A673 (cell line): ENCODE data around the gene POU1F1. TPM values are rescaled to one million over a fixed set of nuclear protein-coding genes. Genes with fewer than 3 reads are reported as not detected.

Experiments
- BruUV-seq: library from RNA; stranded (reverse); fragments of 400-500 nt; replicated peaks from 2 replicates; lab custom pipeline; 2021; lab: Mats Ljungman, UMichigan
- CTCF ChIA-PET: fragments of 300-600 bp; sonication (Branson Sonifier 250); formaldehyde crosslinking; loops from one replicate; lab custom pipeline; 2022; ENCODE audit warnings: antibody characterized with exemption; lab: Charles Lee
- POLR2A ChIA-PET: fragments of 300-600 bp; sonication (Branson Sonifier 250); formaldehyde crosslinking; loops from one replicate; lab custom pipeline; 2022; ENCODE audit warnings: antibody characterized with exemption; ENCODE audit not compliant: low non-redundant PET; lab: Charles Lee
- DNase-seq: peaks from one replicate; pipeline ENCODE4 v3.0.0-alpha.2; 2015; ENCODE audit warnings: low spot score
- H3K27ac ChIP-seq: fragments of 200-600 bp; sonication (generic); 2 replicates; pipeline ENCODE4 v1.5.1; 2016; ENCODE audit warnings: mixed run types, low read depth, mild to moderate bottlenecking, mixed read lengths, antibody characterized with exemption, low read length; ENCODE audit not compliant: poor library complexity, severe bottlenecking
- H3K27me3 ChIP-seq: fragments of 200-600 bp; sonication (generic); replicated peaks from 2 replicates; pipeline ENCODE4 v1.6.1; 2017; ENCODE audit warnings: mixed run types, low read depth, mild to moderate bottlenecking, mixed read lengths, antibody characterized with exemption, low read length; ENCODE audit not compliant: insufficient read depth, poor library complexity
- H3K36me3 ChIP-seq: fragments of 200-600 bp; sonication (generic); 2 replicates; pipeline ENCODE4 v1.6.1; 2016; ENCODE audit warnings: mixed run types, mild to moderate bottlenecking, mixed read lengths, antibody characterized with exemption, low read length; ENCODE audit not compliant: insufficient read depth, poor library complexity, severe bottlenecking
- H3K4me1 ChIP-seq: fragments of 200-600 bp; sonication (generic); 2 replicates; pipeline ENCODE4 v1.6.1; 2017; ENCODE audit warnings: mixed run types, mild to moderate bottlenecking, mixed read lengths, antibody characterized with exemption, low read length; ENCODE audit not compliant: insufficient read depth, poor library complexity, severe bottlenecking
- H3K4me3 ChIP-seq: fragments of 200-600 bp; sonication (generic); 2 replicates; pipeline ENCODE4 v1.5.1; 2016; ENCODE audit warnings: low read depth, mixed run types, mild to moderate bottlenecking, mixed read lengths, low read length; ENCODE audit not compliant: poor library complexity, severe bottlenecking
- H3K9me3 ChIP-seq: fragments of 200-600 bp; sonication (generic); 2 replicates; pipeline ENCODE4 v1.6.1; 2016; ENCODE audit warnings: mixed run types, low read depth, mild to moderate bottlenecking, mixed read lengths, antibody characterized with exemption, low read length; ENCODE audit not compliant: poor library complexity, severe bottlenecking
- CTCF ChIP-seq: fragments of 300-800, 200-600 bp; sonication (generic); conservative IDR thresholded peaks from 2 replicates; pipeline ENCODE4 v1.5.1; 2017; ENCODE audit warnings: low read depth, mild to moderate bottlenecking, antibody characterized with exemption, low read length, moderate library complexity, mixed read lengths
- EZH2 ChIP-seq: fragments of 200-600 bp; sonication (generic); IDR thresholded peaks from 2 replicates; pipeline ENCODE4 v1.6.1; 2017; ENCODE audit warnings: borderline replicate concordance, low read depth, mild to moderate bottlenecking, mixed read lengths, antibody characterized with exemption, low read length; ENCODE audit not compliant: poor library complexity, severe bottlenecking
- intact Hi-C: fragments of 100-400 bp; cut with micrococcal nuclease; formaldehyde crosslinking; loops from one replicate; pipeline ENCODE4 v1.10.0; 2022; ENCODE audit not compliant: unreplicated experiment
- total RNA-seq: library from RNA; stranded (reverse); gene quantifications from 2 replicates; pipeline ENCODE4 v1.2.3, GENCODE V29; 2021

The POU1F1 gene
- total RNA-seq, 1 experiment from 2014 or later: 47.5 TPM

- no peak overlapping the region for H3K4me3 ChIP-seq
- DNase-seq: no peak
- CTCF ChIA-PET: no interaction called here
- intact Hi-C loops: no loop called here
- H3K27me3 ChIP-seq: no peaks in the 10 kb centered on the region
- H3K9me3 ChIP-seq: no peaks in the 10 kb centered on the region
- no TSS peak for BruUV-seq
- peaks cover 3% of the 10 kb centered on the region for H3K4me1 ChIP-seq
- H3K36me3 ChIP-seq: no peaks in the 10 kb centered on the region
- no peak for TF ChIP-seq CTCF
- H3K27ac ChIP-seq: no peak overlapping the region
- POLR2A ChIA-PET: no interaction called here
Observed at GRCh38 chr3:87311309-87311708, 34.9 kb upstream of the POU1F1 start.

GRCh38 chr3:87309601-87310000, 33.2 kb upstream of the POU1F1 start:
- no TSS peak for BruUV-seq
- no peak overlapping the region for H3K4me3 ChIP-seq
- no peak overlapping the region for H3K27ac ChIP-seq
- H3K4me1 ChIP-seq: peaks cover 15% of the 10 kb centered on the region
- H3K36me3 ChIP-seq: no peaks in the 10 kb centered on the region
- no peak for DNase-seq
- TF ChIP-seq CTCF (no peak), EZH2 (no peak)
- no peaks in the 10 kb centered on the region for H3K9me3 ChIP-seq
- intact Hi-C loops: no loop called here
- ChIA-PET CTCF (no interaction called here), POLR2A (no interaction called here)
- H3K27me3 ChIP-seq: no peaks in the 10 kb centered on the region

GRCh38 chr3:87307805-87308204, 31.4 kb upstream of the POU1F1 start:
- intact Hi-C loops: no loop called here
- TF ChIP-seq EZH2: no peak
- peak; percentile 52 for TF ChIP-seq CTCF
- peaks cover 15% of the 10 kb centered on the region for H3K4me1 ChIP-seq
- no peak overlapping the region for H3K27ac ChIP-seq
- BruUV-seq: no TSS peak
- H3K27me3 ChIP-seq: no peaks in the 10 kb centered on the region
- no peak for DNase-seq
- CTCF ChIA-PET: interaction anchor here (0.6 kb wide), 1 partner anchor 39 kb away, joined by 3 read pairs; no protein-coding TSS in a partner anchor
- POLR2A ChIA-PET: no interaction called here
- H3K36me3 ChIP-seq: no peaks in the 10 kb centered on the region
- H3K9me3 ChIP-seq: no peaks in the 10 kb centered on the region
- no peak overlapping the region for H3K4me3 ChIP-seq
